ENCODE results near the gene LAMA2.
A peak's percentile ranks its signal among the peaks of the same experiment; 100 is the strongest.

LAMA2 gene

DNA sequence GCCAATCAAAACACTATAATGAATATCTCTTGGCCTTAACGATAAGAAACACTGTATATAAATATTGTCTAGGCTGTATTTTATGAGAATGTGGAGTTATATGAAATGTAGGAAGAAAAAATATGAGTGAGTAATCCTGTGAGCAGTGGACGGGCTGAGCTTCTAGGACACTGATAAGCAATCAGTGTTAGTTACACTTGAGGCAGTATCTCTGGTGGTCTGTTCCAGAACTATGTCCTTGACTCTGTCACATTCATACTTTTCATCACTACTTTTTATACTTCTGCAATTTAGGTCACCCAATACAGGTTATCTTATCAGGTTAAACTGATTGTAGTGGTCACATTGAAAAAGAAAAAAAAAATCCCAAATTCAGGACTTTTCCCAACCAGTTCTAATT lies 360.4 kb downstream of the LAMA2 start:
- DNase-seq (ENCODE audit: low read depth, low spot score), result no peak
- Histone ChIP-seq H3K36me3 (ENCODE audit: insufficient read depth, low read length) (no peaks in the 10 kb centered on the region), H3K9me3 (ENCODE audit: low read depth, low read length) (no peaks in the 10 kb centered on the region), H3K9ac (ENCODE audit: insufficient read length) (no peak overlapping the region), H3K4me3 (no peak overlapping the region), H3K27ac (no peak overlapping the region)
- no peak for TF ChIP-seq POLR2AphosphoS5 (IDR thresholded peaks at IDR 0.05; ENCODE audit: borderline replicate concordance, low read depth, low read length)
- TF ChIP-seq EZH2 (IDR thresholded peaks at IDR 0.05), result no peak
- TF ChIP-seq FOXP2 (optimal IDR thresholded peaks at IDR 0.05; ENCODE audit: control extremely low read depth, extremely low read length, insufficient read depth), result no peak

DNA sequence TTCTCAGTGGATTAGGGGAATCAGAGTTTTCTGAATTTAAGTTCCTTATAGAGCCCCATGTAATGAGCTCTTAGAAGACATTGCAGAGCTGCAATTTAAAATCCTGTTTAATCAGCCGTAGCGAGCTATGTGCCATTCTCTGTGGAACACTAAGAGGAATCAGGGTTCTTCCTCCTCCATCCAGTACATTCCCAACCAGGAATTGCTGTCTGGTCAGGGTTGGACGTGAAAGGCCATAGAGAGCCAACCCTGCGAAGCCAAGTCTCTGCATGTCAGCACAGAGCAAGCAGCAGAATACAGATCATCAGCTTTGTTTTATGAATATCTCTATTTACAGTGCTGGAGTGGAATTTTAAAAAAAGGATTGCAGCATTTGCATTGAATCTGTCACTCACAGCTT lies 366.0 kb downstream of the LAMA2 start:
- no peak for TF ChIP-seq EZH2 (IDR thresholded peaks at IDR 0.05)
- TF ChIP-seq POLR2AphosphoS5 (IDR thresholded peaks at IDR 0.05; ENCODE audit: borderline replicate concordance, low read depth, low read length), result no peak
- no peak for TF ChIP-seq FOXP2 (optimal IDR thresholded peaks at IDR 0.05; ENCODE audit: control extremely low read depth, extremely low read length, insufficient read depth)
- no peak for DNase-seq (ENCODE audit: low read depth, low spot score)
- Histone ChIP-seq H3K9ac (ENCODE audit: insufficient read length) (no peak overlapping the region), H3K27ac (no peak overlapping the region), H3K4me3 (no peak overlapping the region), H3K9me3 (ENCODE audit: low read depth, low read length) (no peaks in the 10 kb centered on the region), H3K36me3 (ENCODE audit: insufficient read depth, low read length) (no peaks in the 10 kb centered on the region)

DNA sequence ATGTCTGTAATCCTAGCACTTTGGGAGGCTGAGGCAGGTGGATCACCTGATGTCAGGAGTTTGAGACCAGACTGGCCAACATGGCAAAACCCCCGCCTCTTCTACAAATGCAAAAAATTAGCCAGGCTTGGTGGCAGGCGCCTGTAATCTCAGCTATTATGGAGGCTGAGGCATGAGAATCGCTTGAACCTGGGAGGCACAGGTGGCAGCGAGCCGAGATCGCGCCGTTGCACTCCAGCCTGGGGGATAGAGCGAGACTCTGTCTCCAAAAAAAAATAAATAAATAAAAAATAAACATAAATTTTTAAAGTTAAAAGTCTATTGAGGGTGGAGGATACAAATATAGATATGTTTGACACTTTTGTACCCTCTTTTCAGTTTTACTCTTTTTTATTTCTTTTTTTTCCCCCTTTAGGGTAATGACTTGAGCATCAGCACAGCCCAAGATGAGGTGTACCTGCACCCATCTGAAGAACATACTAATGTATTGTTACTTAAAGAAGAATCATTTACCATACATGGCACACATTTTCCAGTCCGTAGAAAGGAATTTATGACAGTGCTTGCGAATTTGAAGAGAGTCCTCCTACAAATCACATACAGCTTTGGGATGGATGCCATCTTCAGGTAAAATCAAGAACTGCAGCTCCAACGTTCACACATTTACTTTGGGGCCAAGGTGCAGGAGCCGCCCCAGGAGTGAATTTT lies 368.9 kb downstream of the LAMA2 start:
- Histone ChIP-seq H3K27ac (no peak overlapping the region), H3K9ac (ENCODE audit: insufficient read length) (no peak overlapping the region), H3K9me3 (ENCODE audit: low read depth, low read length) (no peaks in the 10 kb centered on the region), H3K36me3 (ENCODE audit: insufficient read depth, low read length) (no peaks in the 10 kb centered on the region), H3K4me3 (no peak overlapping the region)
- peak; percentile 75 for DNase-seq (ENCODE audit: low read depth, low spot score)
- TF ChIP-seq EZH2 (IDR thresholded peaks at IDR 0.05) (no peak), FOXP2 (optimal IDR thresholded peaks at IDR 0.05; ENCODE audit: control extremely low read depth, extremely low read length, insufficient read depth) (no peak), POLR2AphosphoS5 (IDR thresholded peaks at IDR 0.05; ENCODE audit: borderline replicate concordance, low read depth, low read length) (no peak)

DNA sequence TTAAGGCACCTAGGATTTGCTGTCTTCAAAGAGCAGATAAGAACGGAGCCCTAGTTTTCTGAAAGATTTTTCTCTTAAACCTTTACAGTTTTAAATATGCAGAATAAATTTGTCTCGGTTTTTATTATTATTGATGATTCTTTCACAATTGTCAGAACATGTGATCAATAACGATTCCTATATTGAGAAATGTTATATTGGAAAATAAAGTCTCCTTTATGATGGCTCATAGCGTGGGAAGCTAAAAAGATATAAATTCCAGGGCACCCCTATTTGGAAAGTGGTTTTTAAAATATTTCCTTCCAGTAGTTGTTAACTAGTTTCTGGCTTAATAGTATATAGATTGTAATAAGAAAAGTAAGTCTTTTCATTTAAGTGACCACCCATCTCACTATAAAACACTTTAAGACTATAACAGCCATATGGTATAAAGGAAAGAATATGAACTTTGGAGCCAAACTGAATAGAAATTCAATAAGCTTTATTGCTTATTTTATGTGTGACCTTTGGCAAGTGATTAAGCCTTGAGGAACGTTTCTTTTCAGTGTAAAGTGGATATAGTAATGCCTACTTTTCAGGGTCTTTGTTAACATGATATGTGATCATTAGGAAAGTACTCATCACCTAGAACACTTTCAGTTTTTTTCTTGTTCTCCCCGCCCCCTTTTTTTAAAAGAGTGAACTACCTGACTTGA lies 369.6 kb downstream of the LAMA2 start:
- Histone ChIP-seq H3K36me3 (ENCODE audit: insufficient read depth, low read length) (no peaks in the 10 kb centered on the region), H3K9me3 (ENCODE audit: low read depth, low read length) (no peaks in the 10 kb centered on the region), H3K27ac (no peak overlapping the region), H3K4me3 (no peak overlapping the region), H3K9ac (ENCODE audit: insufficient read length) (no peak overlapping the region)
- no peak for DNase-seq (ENCODE audit: low read depth, low spot score)
- TF ChIP-seq POLR2AphosphoS5 (IDR thresholded peaks at IDR 0.05; ENCODE audit: borderline replicate concordance, low read depth, low read length) (no peak), FOXP2 (optimal IDR thresholded peaks at IDR 0.05; ENCODE audit: control extremely low read depth, extremely low read length, insufficient read depth) (no peak), EZH2 (IDR thresholded peaks at IDR 0.05) (no peak)

DNA sequence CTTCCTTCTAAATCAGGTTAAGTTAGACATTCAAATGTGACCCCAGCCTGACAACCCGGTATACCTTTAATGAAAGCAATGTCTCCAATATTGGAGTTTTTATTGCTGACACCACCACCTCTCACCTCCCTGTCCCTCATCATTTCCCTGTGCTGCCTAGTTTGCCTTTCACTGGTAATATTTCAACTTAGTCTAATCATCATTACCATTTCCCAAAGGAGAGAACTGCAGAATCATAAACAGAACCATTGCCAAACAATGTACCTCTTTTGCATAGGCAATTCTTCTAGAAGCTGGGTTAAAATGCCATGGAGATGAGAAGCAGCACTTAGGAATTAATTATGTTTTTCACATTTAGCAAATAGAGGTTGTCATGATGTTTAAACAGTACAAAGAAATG lies 370.3 kb downstream of the LAMA2 start:
- no peak overlapping the region for H3K4me3 ChIP-seq
- TF ChIP-seq EZH2 (IDR thresholded peaks at IDR 0.05) (no peak), FOXP2 (optimal IDR thresholded peaks at IDR 0.05; ENCODE audit: control extremely low read depth, extremely low read length, insufficient read depth) (no peak), POLR2AphosphoS5 (IDR thresholded peaks at IDR 0.05; ENCODE audit: borderline replicate concordance, low read depth, low read length) (no peak)
- no peaks in the 10 kb centered on the region for H3K36me3 ChIP-seq (ENCODE audit: insufficient read depth, low read length)
- no peak for DNase-seq (ENCODE audit: low read depth, low spot score)
- no peaks in the 10 kb centered on the region for H3K9me3 ChIP-seq (ENCODE audit: low read depth, low read length)
- H3K9ac ChIP-seq (ENCODE audit: insufficient read length), result no peak overlapping the region
- no peak overlapping the region for H3K27ac ChIP-seq

DNA sequence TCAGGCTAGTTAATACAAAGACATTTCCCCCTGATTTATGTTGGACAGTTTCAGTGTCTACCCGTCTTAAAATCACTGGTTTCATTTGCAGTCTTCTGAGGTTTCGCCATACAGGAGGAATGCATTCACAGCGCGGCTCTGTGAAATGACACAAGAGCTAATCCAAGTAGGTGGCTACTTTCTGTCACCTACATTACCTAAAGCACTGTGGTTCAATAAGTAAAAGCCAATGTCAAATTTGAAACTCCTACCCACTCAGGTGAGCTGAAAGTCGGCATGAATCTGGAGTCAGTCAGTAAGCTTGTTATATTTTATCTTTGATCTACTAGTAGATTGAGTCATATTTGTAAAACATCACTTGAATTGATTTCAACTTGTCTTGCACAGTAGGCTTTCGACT lies 370.8 kb downstream of the LAMA2 start:
- Histone ChIP-seq H3K27ac (no peak overlapping the region), H3K9ac (ENCODE audit: insufficient read length) (no peak overlapping the region), H3K36me3 (ENCODE audit: insufficient read depth, low read length) (no peaks in the 10 kb centered on the region), H3K4me3 (no peak overlapping the region), H3K9me3 (ENCODE audit: low read depth, low read length) (no peaks in the 10 kb centered on the region)
- DNase-seq (ENCODE audit: low read depth, low spot score), result no peak
- TF ChIP-seq POLR2AphosphoS5 (IDR thresholded peaks at IDR 0.05; ENCODE audit: borderline replicate concordance, low read depth, low read length) (no peak), FOXP2 (optimal IDR thresholded peaks at IDR 0.05; ENCODE audit: control extremely low read depth, extremely low read length, insufficient read depth) (no peak), EZH2 (IDR thresholded peaks at IDR 0.05) (no peak)

DNA sequence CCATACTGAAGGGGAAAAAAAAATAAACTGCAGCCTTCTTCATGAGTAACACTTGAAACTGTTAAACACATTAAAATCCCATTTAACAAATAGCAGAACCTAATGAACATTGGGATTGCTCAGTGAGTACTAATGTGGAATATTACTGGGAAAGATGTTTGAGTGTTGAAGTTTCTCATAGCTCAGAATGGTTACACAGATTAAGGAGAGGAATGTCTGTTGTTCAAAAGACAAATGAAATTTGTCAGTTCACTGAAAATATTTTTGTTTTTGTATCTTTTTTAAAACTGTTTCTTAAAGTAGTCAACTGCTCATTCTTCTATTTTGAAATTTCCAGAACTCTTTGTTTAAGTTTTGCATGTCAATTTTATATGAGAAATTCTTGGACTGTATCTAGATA lies 374.3 kb downstream of the LAMA2 start:
- Histone ChIP-seq H3K4me3 (no peak overlapping the region), H3K36me3 (ENCODE audit: insufficient read depth, low read length) (no peaks in the 10 kb centered on the region), H3K9me3 (ENCODE audit: low read depth, low read length) (no peaks in the 10 kb centered on the region), H3K9ac (ENCODE audit: insufficient read length) (no peak overlapping the region), H3K27ac (no peak overlapping the region)
- DNase-seq (ENCODE audit: low read depth, low spot score), result no peak
- TF ChIP-seq POLR2AphosphoS5 (IDR thresholded peaks at IDR 0.05; ENCODE audit: borderline replicate concordance, low read depth, low read length) (no peak), EZH2 (IDR thresholded peaks at IDR 0.05) (no peak), FOXP2 (optimal IDR thresholded peaks at IDR 0.05; ENCODE audit: control extremely low read depth, extremely low read length, insufficient read depth) (no peak)

DNA sequence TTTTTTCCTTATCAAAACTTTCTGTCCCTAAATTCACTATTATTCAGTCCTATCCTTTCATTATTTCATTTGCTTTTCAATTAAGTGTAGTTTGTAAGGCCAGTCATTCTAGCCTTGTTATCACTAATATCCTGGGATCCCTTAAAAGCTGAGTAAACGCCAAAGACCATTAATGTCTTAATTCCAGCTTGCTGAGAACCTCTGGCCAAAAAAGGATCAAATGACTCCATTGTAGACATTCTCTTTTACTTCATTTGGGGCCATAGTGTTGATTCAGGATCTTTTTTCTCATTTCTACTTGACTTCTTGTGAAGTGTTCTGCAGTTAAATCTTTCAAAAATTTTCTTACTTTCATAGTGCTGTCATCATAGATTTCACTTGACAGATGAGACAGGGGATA lies 379.7 kb downstream of the LAMA2 start:
- no peak overlapping the region for H3K9ac ChIP-seq (ENCODE audit: insufficient read length)
- no peak overlapping the region for H3K27ac ChIP-seq
- no peak for DNase-seq (ENCODE audit: low read depth, low spot score)
- no peak overlapping the region for H3K4me3 ChIP-seq
- no peak for TF ChIP-seq FOXP2 (optimal IDR thresholded peaks at IDR 0.05; ENCODE audit: control extremely low read depth, extremely low read length, insufficient read depth)
- TF ChIP-seq POLR2AphosphoS5 (IDR thresholded peaks at IDR 0.05; ENCODE audit: borderline replicate concordance, low read depth, low read length), result no peak
- no peak for TF ChIP-seq EZH2 (IDR thresholded peaks at IDR 0.05)
- no peaks in the 10 kb centered on the region for H3K36me3 ChIP-seq (ENCODE audit: insufficient read depth, low read length)
- no peaks in the 10 kb centered on the region for H3K9me3 ChIP-seq (ENCODE audit: low read depth, low read length)

Data from SK-N-MC (cell line).